ENCODE data around the gene NLK.

DNA sequence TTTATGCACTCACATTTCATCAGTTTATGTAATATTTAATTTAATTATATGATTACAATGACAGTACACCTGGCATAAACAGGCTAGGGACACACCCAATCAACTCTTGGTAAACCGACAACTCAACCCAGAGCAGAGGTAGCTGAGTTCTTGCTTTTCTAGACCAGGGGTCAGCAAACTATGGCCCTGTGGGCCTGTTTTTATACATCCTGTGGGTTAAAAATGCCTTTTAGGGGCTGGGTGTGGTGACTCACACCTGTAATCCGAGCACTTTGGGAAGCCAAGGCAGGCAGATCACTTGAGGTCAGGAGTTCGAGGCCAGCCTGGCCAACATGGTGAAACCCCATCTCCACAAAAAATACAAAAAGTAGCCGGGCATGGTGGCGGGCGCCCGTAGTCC lies 177.3 kb downstream of the NLK start:
- TF ChIP-seq CTCF (IDR thresholded peaks at IDR 0.05) (no peak), POLR2A (IDR thresholded peaks at IDR 0.05) (no peak)

Measured in sigmoid colon (tissue), 3 donors.